ENCODE measurements around the gene HINT3. TPM values are rescaled to one million over a fixed set of nuclear protein-coding genes. Genes with fewer than 3 reads are reported as not detected.
"Not testable (repeated sequence)": the region's sequence is repeated elsewhere in the genome, so short reads cannot be mapped to it uniquely, and the experiment has no call there.

Gene HINT3
- total RNA-seq, 2 donors from 2014 or later: 8.8 to 14.5 TPM

GRCh38 chr6:126016591-126016990, 60.0 kb downstream of the HINT3 start:
- TF ChIP-seq CTCF (IDR thresholded peaks at IDR 0.05) (no peak), POLR2A (IDR thresholded peaks at IDR 0.05) (no peak)
- peaks cover 0 to 21% of the 10 kb centered on the region in 2 donors for H3K36me3 ChIP-seq (replicated peaks in 1 of 2; ENCODE audit: insufficient read depth in 1 of 2, low read depth in 2 of 2)
- no peaks in the 10 kb centered on the region for H3K27me3 ChIP-seq
- intact Hi-C loops (cut with DNase I): no loop called here
- ATAC-seq (no peak), DNase-seq (no peak)
- no peak overlapping the region for H3K4me3 ChIP-seq
- H3K27ac ChIP-seq: no peak overlapping the region
- H3K9me3 ChIP-seq: no peaks in the 10 kb centered on the region
- 87 to 89% methylated on average over 2 of the region's 2 CpGs for WGBS, 2 donors
- H3K4me1 ChIP-seq: no peaks in the 10 kb centered on the region

- peaks cover 0 to 19% of the 10 kb centered on the region in 2 donors for H3K36me3 ChIP-seq (replicated peaks in 1 of 2; ENCODE audit: insufficient read depth in 1 of 2, low read depth in 2 of 2)
- DNase-seq: no peak
- TF ChIP-seq CTCF (IDR thresholded peaks at IDR 0.05) (no peak), POLR2A (IDR thresholded peaks at IDR 0.05) (no peak)
- no peaks in the 10 kb centered on the region for H3K9me3 ChIP-seq
- no peaks in the 10 kb centered on the region for H3K27me3 ChIP-seq
- H3K27ac ChIP-seq: no peak overlapping the region
- no peak for ATAC-seq
- no peak overlapping the region for H3K4me3 ChIP-seq
- intact Hi-C loops (cut with DNase I): no loop called here
- H3K4me1 ChIP-seq: no peaks in the 10 kb centered on the region
Measured at GRCh38 chr6:126017668-126018067, 61.1 kb downstream of the HINT3 start.

GRCh38 chr6:126020305-126021050, 63.9 kb downstream of the HINT3 start:
- intact Hi-C loops (cut with DNase I): no loop called here
- 95 to 96% methylated on average over 5 of the region's 5 CpGs for WGBS, 2 donors
- H3K36me3 ChIP-seq (replicated peaks in 1 of 2; ENCODE audit: insufficient read depth in 1 of 2, low read depth in 2 of 2): peaks cover 7 to 16% of the 10 kb centered on the region in 2 donors

GRCh38 chr6:126023474-126023873, 66.9 kb downstream of the HINT3 start:
- H3K4me1 ChIP-seq; H3K4me3 ChIP-seq; ATAC-seq; intact Hi-C loops (cut with DNase I); DNase-seq; H3K9me3 ChIP-seq; H3K27me3 ChIP-seq; H3K27ac ChIP-seq: not testable (repeated sequence)
- WGBS, 2 donors: 92 to 95% methylated on average over 3 of the region's 3 CpGs
- peaks cover 7 to 16% of the 10 kb centered on the region in 2 donors for H3K36me3 ChIP-seq (replicated peaks in 1 of 2; ENCODE audit: insufficient read depth in 1 of 2, low read depth in 2 of 2)

More at GRCh38 chr6:126020305-126021050, 63.9 kb downstream of the HINT3 start:
- no peak for ATAC-seq
- Histone ChIP-seq H3K4me1 (no peaks in the 10 kb centered on the region), H3K9me3 (no peaks in the 10 kb centered on the region), H3K27ac (no peak overlapping the region), H3K27me3 (no peaks in the 10 kb centered on the region), H3K4me3 (no peak overlapping the region)
- no peak for DNase-seq
- TF ChIP-seq POLR2A (IDR thresholded peaks at IDR 0.05): no peak
- TF ChIP-seq CTCF (IDR thresholded peaks at IDR 0.05): no peak

GRCh38 chr6:126026001-126026400, 69.4 kb downstream of the HINT3 start:
- H3K27ac ChIP-seq: no peak overlapping the region
- DNase-seq: no peak
- no peaks in the 10 kb centered on the region for H3K4me1 ChIP-seq
- 94% methylated on average over 2 of the region's 2 CpGs for WGBS, 2 donors
- no peaks in the 10 kb centered on the region for H3K27me3 ChIP-seq
- H3K36me3 ChIP-seq (replicated peaks in 1 of 2; ENCODE audit: insufficient read depth in 1 of 2, low read depth in 2 of 2): peaks cover 7 to 10% of the 10 kb centered on the region in 2 donors
- intact Hi-C loops (cut with DNase I): no loop called here
- no peaks in the 10 kb centered on the region for H3K9me3 ChIP-seq
- TF ChIP-seq CTCF (IDR thresholded peaks at IDR 0.05) (no peak), POLR2A (IDR thresholded peaks at IDR 0.05) (no peak)
- ATAC-seq: no peak
- no peak overlapping the region for H3K4me3 ChIP-seq

Measured in body of pancreas (tissue), 4 donors.